Smooth muscle cell (in vitro differentiated cells): Measurements from ENCODE around the gene COL24A1. TPM values are rescaled to one million over a fixed set of nuclear protein-coding genes. Genes with fewer than 3 reads are reported as not detected.

Source experiments
- DNase-seq: peaks from one replicate; lab custom pipeline; 2025; ENCODE audit not compliant: unreplicated experiment; lab: John Stamatoyannopoulos, UW
- H2AFZ ChIP-seq: fragments of 200-600 bp; sonication (generic); 2 replicates; pipeline ENCODE4 v1.6.0; 2016; ENCODE audit warnings: antibody characterized with exemption, low read depth, mild to moderate bottlenecking
- H3F3A ChIP-seq: fragments of 200-600 bp; sonication (generic); 2 replicates; pipeline ENCODE4 v1.6.0; 2017; ENCODE audit warnings: antibody characterized with exemption, low read depth
- H3K27ac ChIP-seq: fragments of 200-600 bp; sonication (generic); 2 replicates; pipeline ENCODE4 v1.5.1; 2016; ENCODE audit warnings: low read depth, mild to moderate bottlenecking
- H3K27me3 ChIP-seq: fragments of 200-600 bp; sonication (generic); 2 replicates; pipeline ENCODE4 v1.6.1; 2016; ENCODE audit warnings: low read depth, mild to moderate bottlenecking
- H3K36me3 ChIP-seq: fragments of 200-600 bp; sonication (generic); 2 replicates; pipeline ENCODE4 v1.5.1; 2016; ENCODE audit warnings: low read depth
- H3K4me1 ChIP-seq: fragments of 200-600 bp; sonication (generic); 2 replicates; pipeline ENCODE4 v1.5.1; 2016; ENCODE audit warnings: low read depth
- H3K4me2 ChIP-seq: fragments of 200-600 bp; sonication (generic); 2 replicates; pipeline ENCODE4 v1.6.0; 2016; ENCODE audit warnings: mild to moderate bottlenecking
- H3K4me3 ChIP-seq: fragments of 200-600 bp; sonication (generic); 2 replicates; pipeline ENCODE4 v1.5.1; 2016; ENCODE audit warnings: mild to moderate bottlenecking
- H3K79me2 ChIP-seq: fragments of 200-600 bp; sonication (generic); 2 replicates; pipeline ENCODE4 v1.6.0; 2016; ENCODE audit warnings: low read depth, mild to moderate bottlenecking
- H3K9ac ChIP-seq: fragments of 200-600 bp; sonication (generic); 2 replicates; pipeline ENCODE4 v1.6.0; 2016; ENCODE audit warnings: low read depth
- H3K9me3 ChIP-seq: fragments of 200-600 bp; sonication (generic); replicated peaks from 2 replicates; pipeline ENCODE4 v1.5.1; 2016; ENCODE audit warnings: low read depth
- H4K20me1 ChIP-seq: fragments of 200-600 bp; sonication (generic); 2 replicates; pipeline ENCODE4 v1.6.0; 2016; ENCODE audit warnings: low read depth
- CTCF ChIP-seq: fragments of 200-600 bp; sonication (generic); IDR thresholded peaks from 2 replicates; pipeline ENCODE4 v1.5.1; 2017; ENCODE audit warnings: borderline replicate concordance, mild to moderate bottlenecking, antibody characterized with exemption; ENCODE audit not compliant: insufficient read depth, poor library complexity, severe bottlenecking
- WGBS: methylation state at CpG from one replicate; pipeline ENCODE4 v1.1.7; 2016; ENCODE audit warnings: low lambda C conversion rate; 5-methylcytosine and 5-hydroxymethylcytosine counted together
- polyA plus RNA-seq: library from polyadenylated mRNA; unstranded; fragments of >200 nt; fragmentation: Nextera tagmentation; extraction: Ambion mirVana; gene quantifications from 2 replicates; pipeline ENCODE4 v1.2.1, GENCODE V29; 2016
- total RNA-seq: library from RNA; depleted of rRNA; stranded (reverse); fragments of >200 nt; gene quantifications from 2 replicates; pipeline ENCODE4 v1.2.3, GENCODE V29; 2014

The COL24A1 gene
- total and polyA plus RNA-seq, 2 experiments from 2014 or later: 1.5 to 3.2 TPM

- H3K79me2 ChIP-seq: no peaks in the 10 kb centered on the region
- DNase-seq: no peak
- H4K20me1 ChIP-seq: no peaks in the 10 kb centered on the region
- H2AFZ ChIP-seq: no peak overlapping the region
- TF ChIP-seq CTCF: no peak
- no peak overlapping the region for H3K4me2 ChIP-seq
- no peak overlapping the region for H3K4me3 ChIP-seq
- peaks cover 19% of the 10 kb centered on the region for H3K4me1 ChIP-seq
- 63% methylated on average over 2 of the region's 2 CpGs for WGBS
- H3K36me3 ChIP-seq: no peaks in the 10 kb centered on the region
- H3F3A ChIP-seq: no peaks in the 10 kb centered on the region
- no peak overlapping the region for H3K27ac ChIP-seq
- H3K9me3 ChIP-seq: no peaks in the 10 kb centered on the region
- H3K9ac ChIP-seq: no peak overlapping the region
- H3K27me3 ChIP-seq: no peaks in the 10 kb centered on the region
These were observed 95.0 kb downstream of the COL24A1 start for GRCh38 chr1:86061551-86061990.

- H3K36me3 ChIP-seq: no peaks in the 10 kb centered on the region
- no peak overlapping the region for H3K4me3 ChIP-seq
- TF ChIP-seq CTCF: no peak
- H2AFZ ChIP-seq: no peak overlapping the region
- peaks cover 2% of the 10 kb centered on the region for H3K4me1 ChIP-seq
- H3F3A ChIP-seq: no peaks in the 10 kb centered on the region
- H3K27ac ChIP-seq: no peak overlapping the region
- 88% methylated on average over 2 of the region's 2 CpGs for WGBS
- no peak for DNase-seq
- H3K79me2 ChIP-seq: no peaks in the 10 kb centered on the region
- H4K20me1 ChIP-seq: no peaks in the 10 kb centered on the region
- H3K4me2 ChIP-seq: no peak overlapping the region
- no peak overlapping the region for H3K9ac ChIP-seq
- H3K27me3 ChIP-seq: no peaks in the 10 kb centered on the region
- H3K9me3 ChIP-seq: no peaks in the 10 kb centered on the region
These were observed 102.2 kb downstream of the COL24A1 start for GRCh38 chr1:86054396-86054795.

GRCh38 chr1:86052948-86053698 is 103.4 kb downstream of the COL24A1 start:
- DNase-seq: no peak
- no peaks in the 10 kb centered on the region for H3F3A ChIP-seq
- no peaks in the 10 kb centered on the region for H4K20me1 ChIP-seq
- TF ChIP-seq CTCF: no peak
- H3K9ac ChIP-seq: no peak overlapping the region
- no peaks in the 10 kb centered on the region for H3K4me1 ChIP-seq
- H3K27ac ChIP-seq: no peak overlapping the region
- H3K9me3 ChIP-seq: no peaks in the 10 kb centered on the region
- no peaks in the 10 kb centered on the region for H3K79me2 ChIP-seq
- no peak overlapping the region for H2AFZ ChIP-seq
- no peak overlapping the region for H3K4me2 ChIP-seq
- H3K36me3 ChIP-seq: no peaks in the 10 kb centered on the region
- WGBS: 94% methylated on average over 2 of the region's 2 CpGs
- H3K4me3 ChIP-seq: no peak overlapping the region
- no peaks in the 10 kb centered on the region for H3K27me3 ChIP-seq

GRCh38 chr1:86035101-86035500 is 121.5 kb downstream of the COL24A1 start:
- Histone ChIP-seq H3K9ac (no peak overlapping the region), H3K27ac (no peak overlapping the region), H3K36me3 (no peaks in the 10 kb centered on the region), H3K27me3 (peaks cover 20% of the 10 kb centered on the region), H3K4me2 (no peak overlapping the region), H2AFZ (no peak overlapping the region), H3K79me2 (no peaks in the 10 kb centered on the region), H3F3A (no peaks in the 10 kb centered on the region), H3K4me1 (no peaks in the 10 kb centered on the region), H4K20me1 (no peaks in the 10 kb centered on the region), H3K9me3 (no peaks in the 10 kb centered on the region), H3K4me3 (no peak overlapping the region)
- no peak for TF ChIP-seq CTCF
- no peak for DNase-seq
- WGBS: 71% methylated on average over 1 of the region's 1 CpG
